Activated CD4-positive, alpha-beta T cell treated with anti-CD3 and anti-CD28 coated beads for 4 hours (primary cell): ENCODE data around the gene CCR4.
"Not testable (repeated sequence)": the region's sequence is repeated elsewhere in the genome, so short reads cannot be mapped to it uniquely, and the experiment has no call there.

Source experiments
- DNase-seq, 2 donors: peaks; one replicate each; pipeline ENCODE4 v3.0.0-alpha.2; 2020

Gene CCR4

GRCh38 chr3:32984918-32985317 is 33.5 kb downstream of the CCR4 start:
- DNase-seq, result not testable (repeated sequence)

GRCh38 chr3:32989171-32989570 is 37.7 kb downstream of the CCR4 start:
- DNase-seq, result no peak

GRCh38 chr3:32990116-32990515 is 38.7 kb downstream of the CCR4 start:
- no peak for DNase-seq

GRCh38 chr3:32991781-32992180 is 40.3 kb downstream of the CCR4 start:
- no peak for DNase-seq

- no peak for DNase-seq
Observed at GRCh38 chr3:32992310-32992686, 40.9 kb downstream of the CCR4 start.

- no peak for DNase-seq
Observed at GRCh38 chr3:32994045-32994444, 42.6 kb downstream of the CCR4 start.

GRCh38 chr3:32995098-32995497 is 43.7 kb downstream of the CCR4 start:
- DNase-seq, result no peak

GRCh38 chr3:32996048-32996754 is 44.8 kb downstream of the CCR4 start:
- no peak for DNase-seq

- DNase-seq, result no peak
Observed at GRCh38 chr3:32996755-32997091, 45.3 kb downstream of the CCR4 start.

- DNase-seq, result no peak
Observed at GRCh38 chr3:32998631-32999451, 47.4 kb downstream of the CCR4 start.

GRCh38 chr3:33000691-33001385 is 49.4 kb downstream of the CCR4 start:
- no peak for DNase-seq

- no peak for DNase-seq
Observed at GRCh38 chr3:33001889-33002288, 50.4 kb downstream of the CCR4 start.

GRCh38 chr3:33003308-33003707 is 51.9 kb downstream of the CCR4 start:
- no peak for DNase-seq

- no peak for DNase-seq
Observed at GRCh38 chr3:33004205-33004604, 52.8 kb downstream of the CCR4 start.

GRCh38 chr3:33004961-33005360 is 53.5 kb downstream of the CCR4 start:
- no peak for DNase-seq
